ENCODE measurements around the gene CLIC1. TPM values are rescaled to one million over a fixed set of nuclear protein-coding genes. Genes with fewer than 3 reads are reported as not detected.

CLIC1 gene
- polyA plus RNA-seq, 10 donors = 114 to 181 (median 138) TPM

- DNase-seq = no peak
These were observed 4.3 kb upstream of the CLIC1 start for GRCh38 chr6:31740397-31741223.

- peak; percentile 98 to 99 (median 99) for DNase-seq
These were observed 3.5 kb upstream of the CLIC1 start, which contains the start of gene MSH5 for GRCh38 chr6:31739639-31740396. MSH5 (plus strand) TSS chr6:31740005; CDS start chr6:31740467, 462 bp downstream.

GRCh38 chr6:31737991-31738979, 2.0 kb upstream of the CLIC1 start:
- DNase-seq = peak; percentile 69 to 83 (median 74)

- peak in 1 of 3 donors; percentile 65 for DNase-seq
These were observed 1.1 kb upstream of the CLIC1 start for GRCh38 chr6:31737315-31737990.

- DNase-seq = no peak
These were observed 511 bp upstream of the CLIC1 start for GRCh38 chr6:31736768-31737314.

- DNase-seq = peak in 1 of 3 donors; percentile 76
These were observed 1.4 kb downstream of the CLIC1 start for GRCh38 chr6:31734821-31735406.

GRCh38 chr6:31734247-31734820, 2.0 kb downstream of the CLIC1 start:
- no peak for DNase-seq

- no peak for DNase-seq
These were observed 2.6 kb downstream of the CLIC1 start for GRCh38 chr6:31733734-31734133.

GRCh38 chr6:31732029-31732428, 4.3 kb downstream of the CLIC1 start:
- DNase-seq = no peak

GRCh38 chr6:31730631-31731086, 5.7 kb downstream of the CLIC1 start:
- no peak for DNase-seq

GRCh38 chr6:31729979-31730630, 6.2 kb downstream of the CLIC1 start:
- DNase-seq = peak; percentile 91 to 97 (median 97)

- peak; percentile 90 to 97 (median 93) for DNase-seq
These were observed 6.8 kb downstream of the CLIC1 start for GRCh38 chr6:31729515-31729978.

GRCh38 chr6:31728767-31729514, 7.4 kb downstream of the CLIC1 start, which contains the start of gene DDAH2:
DDAH2 (minus strand) TSS chr6:31729299; CDS start chr6:31729161, 138 bp downstream.
- DNase-seq = peak in 1 of 3 donors; percentile 47

- peak in 1 of 3 donors; percentile 11 for DNase-seq
These were observed 8.3 kb downstream of the CLIC1 start for GRCh38 chr6:31727717-31728671.

GRCh38 chr6:31727034-31727716, 9.2 kb downstream of the CLIC1 start:
- peak in 1 of 3 donors; percentile 37 for DNase-seq
